ENCODE measurements around the gene MIP. TPM values are rescaled to one million over a fixed set of nuclear protein-coding genes. Genes with fewer than 3 reads are reported as not detected.

MIP gene
- total RNA-seq, 2 experiments from 2014 or later, result not detected

- intact Hi-C loops (cut with micrococcal nuclease), result no loop called here
- H3K36me3 Mint-ChIP-seq (ENCODE audit: low read depth), result peaks cover 3% of the 10 kb centered on the region
- no peak overlapping the region for H3K4me3 Mint-ChIP-seq
- peaks cover 3% of the 10 kb centered on the region for H3K9me3 Mint-ChIP-seq
- DNase-seq, result no peak
- H3K27ac Mint-ChIP-seq, result no peak overlapping the region
- H3K4me1 Mint-ChIP-seq (ENCODE audit: low read depth), result peaks cover 16% of the 10 kb centered on the region
- H3K27me3 Mint-ChIP-seq (ENCODE audit: low read depth), result peaks cover 19% of the 10 kb centered on the region
- CTCF ChIA-PET, result no interaction called here
Measured at GRCh38 chr12:56486694-56487093, 32.2 kb upstream of the MIP start.

GRCh38 chr12:56484566-56484965, 30.1 kb upstream of the MIP start:
- Mint-ChIP-seq H3K4me1 (ENCODE audit: low read depth) (peaks cover 27% of the 10 kb centered on the region), H3K27me3 (ENCODE audit: low read depth) (peaks cover 17% of the 10 kb centered on the region), H3K27ac (no peak overlapping the region), H3K36me3 (ENCODE audit: low read depth) (peaks cover 4% of the 10 kb centered on the region), H3K9me3 (peaks cover 3% of the 10 kb centered on the region), H3K4me3 (no peak overlapping the region)
- DNase-seq, result no peak
- intact Hi-C loops (cut with micrococcal nuclease), result no loop called here
- CTCF ChIA-PET, result interaction anchor here (0.6 kb wide), 1 partner anchor 22 kb away, joined by 4 read pairs; no protein-coding TSS in a partner anchor

- CTCF ChIA-PET, result no interaction called here
- DNase-seq, result no peak
- no peak overlapping the region for H3K4me3 Mint-ChIP-seq
- intact Hi-C loops (cut with micrococcal nuclease), result no loop called here
- peaks cover 10% of the 10 kb centered on the region for H3K4me1 Mint-ChIP-seq (ENCODE audit: low read depth)
- no peaks in the 10 kb centered on the region for H3K27me3 Mint-ChIP-seq (ENCODE audit: low read depth)
- H3K27ac Mint-ChIP-seq, result no peak overlapping the region
- H3K36me3 Mint-ChIP-seq (ENCODE audit: low read depth), result peaks cover 3% of the 10 kb centered on the region
- H3K9me3 Mint-ChIP-seq, result no peaks in the 10 kb centered on the region
Measured at GRCh38 chr12:56479625-56480024, 25.2 kb upstream of the MIP start.

GRCh38 chr12:56477521-56478225, 23.2 kb upstream of the MIP start:
- Mint-ChIP-seq H3K36me3 (ENCODE audit: low read depth) (peaks cover 5% of the 10 kb centered on the region), H3K4me1 (ENCODE audit: low read depth) (peaks cover 10% of the 10 kb centered on the region), H3K4me3 (no peak overlapping the region), H3K27ac (no peak overlapping the region), H3K27me3 (ENCODE audit: low read depth) (no peaks in the 10 kb centered on the region), H3K9me3 (no peaks in the 10 kb centered on the region)
- no peak for DNase-seq
- CTCF ChIA-PET, result interaction anchor here (0.7 to 2.5 kb wide), 2 partner anchors 13 kb away, joined by 3 to 7 read pairs; no protein-coding TSS in a partner anchor
- intact Hi-C loops (cut with micrococcal nuclease), result no loop called here

GRCh38 chr12:56476972-56477432, 22.5 kb upstream of the MIP start:
- intact Hi-C loops (cut with micrococcal nuclease), result no loop called here
- Mint-ChIP-seq H3K27me3 (ENCODE audit: low read depth) (no peaks in the 10 kb centered on the region), H3K27ac (no peak overlapping the region)

GRCh38 chr12:56476143-56476542, 21.7 kb upstream of the MIP start:
- Mint-ChIP-seq H3K27me3 (ENCODE audit: low read depth) (no peaks in the 10 kb centered on the region), H3K27ac (no peak overlapping the region), H3K9me3 (no peaks in the 10 kb centered on the region), H3K4me3 (no peak overlapping the region), H3K36me3 (ENCODE audit: low read depth) (peaks cover 8% of the 10 kb centered on the region), H3K4me1 (ENCODE audit: low read depth) (peaks cover 21% of the 10 kb centered on the region)
- CTCF ChIA-PET, result interaction anchor here (0.6 to 2.5 kb wide), 2 partner anchors 12 to 429 kb away, joined by 3 to 7 read pairs; no protein-coding TSS in a partner anchor
- intact Hi-C loops (cut with micrococcal nuclease), result no loop called here
- no peak for DNase-seq

More at GRCh38 chr12:56476972-56477432, 22.5 kb upstream of the MIP start:
- H3K4me1 Mint-ChIP-seq (ENCODE audit: low read depth), result peaks cover 12% of the 10 kb centered on the region
- CTCF ChIA-PET, result interaction anchor here (2.5 kb wide), 1 partner anchor 13 kb away, joined by 7 read pairs; no protein-coding TSS in a partner anchor
- DNase-seq, result no peak
- no peak overlapping the region for H3K4me3 Mint-ChIP-seq
- peaks cover 5% of the 10 kb centered on the region for H3K36me3 Mint-ChIP-seq (ENCODE audit: low read depth)
- H3K9me3 Mint-ChIP-seq, result no peaks in the 10 kb centered on the region

GRCh38 chr12:56474389-56474788, 19.9 kb upstream of the MIP start:
- intact Hi-C loops (cut with micrococcal nuclease), result no loop called here
- H3K27ac Mint-ChIP-seq, result no peak overlapping the region
- H3K4me3 Mint-ChIP-seq, result no peak overlapping the region
- DNase-seq, result no peak
- H3K4me1 Mint-ChIP-seq (ENCODE audit: low read depth), result peaks cover 25% of the 10 kb centered on the region
- H3K36me3 Mint-ChIP-seq (ENCODE audit: low read depth), result peaks cover 15% of the 10 kb centered on the region
- CTCF ChIA-PET, result interaction anchor here (0.6 kb wide), 1 partner anchor 9 kb away, joined by 3 read pairs; no protein-coding TSS in a partner anchor
- no peaks in the 10 kb centered on the region for H3K9me3 Mint-ChIP-seq
- H3K27me3 Mint-ChIP-seq (ENCODE audit: low read depth), result no peaks in the 10 kb centered on the region

GRCh38 chr12:56469007-56469930, 14.8 kb upstream of the MIP start:
- peaks cover 31% of the 10 kb centered on the region for H3K4me1 Mint-ChIP-seq (ENCODE audit: low read depth)
- intact Hi-C loops (cut with micrococcal nuclease), result loop anchor here (2.0 to 10.0 kb wide), 3 partner anchors 350 to 724 kb away; partner anchors contain the start of genes GDF11, RPS26 and ZC3H10
- peak overlapping the region; percentile 96 for H3K4me3 Mint-ChIP-seq
- peak overlapping the region; percentile 97 for H3K27ac Mint-ChIP-seq
- no peaks in the 10 kb centered on the region for H3K27me3 Mint-ChIP-seq (ENCODE audit: low read depth)
- H3K36me3 Mint-ChIP-seq (ENCODE audit: low read depth), result peaks cover 13% of the 10 kb centered on the region
- no peak for DNase-seq
- H3K9me3 Mint-ChIP-seq, result no peaks in the 10 kb centered on the region
- CTCF ChIA-PET, result interaction anchor here (0.6 to 1.4 kb wide), 4 partner anchors 12 to 350 kb away, joined by 3 to 6 read pairs (median 3); partner anchors contain the start of gene ANKRD52

GRCh38 chr12:56468216-56469006, 14.0 kb upstream of the MIP start, which contains the start of gene SPRYD4:
Gene SPRYD4 (plus strand): TSS chr12:56468578. CDS start chr12:56468592, 14 bp downstream.
- CTCF ChIA-PET, result interaction anchor here (1.4 kb wide), 1 partner anchor 91 kb away, joined by 6 read pairs; no protein-coding TSS in a partner anchor
- H3K27ac Mint-ChIP-seq, result peak within 1 kb of the TSS; percentile 97
- H3K36me3 Mint-ChIP-seq (ENCODE audit: low read depth), result peaks cover 13% of the 10 kb centered on the region
- peak; percentile 95 for DNase-seq
- H3K4me3 Mint-ChIP-seq, result peak within 1 kb of the TSS; percentile 96
- intact Hi-C loops (cut with micrococcal nuclease), result loop anchor here (1.0 to 10.0 kb wide), 13 partner anchors 20 to 724 kb away; partner anchors contain the start of genes CS, GDF11, GLS2 and IL23A
- peaks cover 32% of the 10 kb centered on the region for H3K4me1 Mint-ChIP-seq (ENCODE audit: low read depth)
- no peaks in the 10 kb centered on the region for H3K9me3 Mint-ChIP-seq
- H3K27me3 Mint-ChIP-seq (ENCODE audit: low read depth), result no peaks in the 10 kb centered on the region

- Mint-ChIP-seq H3K9me3 (no peaks in the 10 kb centered on the region), H3K36me3 (ENCODE audit: low read depth) (no peaks in the 10 kb centered on the region), H3K27me3 (ENCODE audit: low read depth) (no peaks in the 10 kb centered on the region), H3K4me3 (no peak overlapping the region), H3K4me1 (ENCODE audit: low read depth) (peaks cover 6% of the 10 kb centered on the region), H3K27ac (no peak overlapping the region)
- intact Hi-C loops (cut with micrococcal nuclease), result loop anchor here (10.0 kb wide), 1 partner anchor 718 kb away; the partner anchor contains the start of gene GDF11
- DNase-seq, result no peak
- CTCF ChIA-PET, result interaction anchor here (0.8 to 5.0 kb wide), 6 partner anchors 13 to 271 kb away, joined by 3 to 33 read pairs (median 12); partner anchors contain the start of genes CNPY2, STAT2 and TIMELESS
Measured at GRCh38 chr12:56462565-56462964, 8.1 kb upstream of the MIP start.

Data from activated naive CD4-positive, alpha-beta T cell treated with anti-CD3 and anti-CD28 coated beads for 36 hours (primary cell).